A549 (cell line): ENCODE results near the gene KCNQ1. TPM values are rescaled to one million over a fixed set of nuclear protein-coding genes. Genes with fewer than 3 reads are reported as not detected.

Source experiments
- ATAC-seq, 2 experiments: fragments of 200-7000 bp in 1 of 2; fragments of >200 bp in 1 of 2; cut with Nextera tagmentation in 1 of 2; cut with Tn5 transposase in 1 of 2; 3 replicates each; pipeline versions ENCODE4 v1.8.0 to v1.9.1; 2018 to 2020; ENCODE audit warnings: mild to moderate bottlenecking in 1 of 2, moderate library complexity in 1 of 2
- CTCF ChIA-PET: fragments of 300-600 bp; sonication (Branson Sonifier 250); formaldehyde crosslinking; extraction: SDS; loops from one replicate; lab custom pipeline; 2021; ENCODE audit warnings: antibody characterized with exemption, inconsistent platforms; lab: Yijun Ruan, JAX
- POLR2A ChIA-PET: fragments of 350-600 bp; formaldehyde crosslinking; extraction: SDS; loops from one replicate; lab custom pipeline; 2021; ENCODE audit warnings: antibody characterized with exemption, inconsistent platforms; lab: Yijun Ruan, JAX
- DNase-seq, 2 experiments: peaks; one replicate each; pipeline versions ENCODE4 v3.0.0 to v3.0.0-alpha.2; 2011 to 2016; ENCODE audit warnings: low read depth in 1 of 2, low spot score in 1 of 2
- FAIRE-seq: peaks from 2 replicates; lab custom pipeline; 2011; peaks lifted over from hg19 to GRCh38; lab: Jason Lieb, UNC
- H3K27ac ChIP-seq, 2 experiments: fragments of >200 bp; sonication (Bioruptor Twin); formaldehyde crosslinking; 3 replicates each; pipeline ENCODE4 v1.5.1; 2016 to 2017
- H3K4me1 ChIP-seq: fragments of >200 bp; sonication (Bioruptor Twin); formaldehyde crosslinking; 3 replicates; pipeline ENCODE4 v1.6.1; 2016
- H3K4me2 ChIP-seq: fragments of >200 bp; sonication (Bioruptor Twin); formaldehyde crosslinking; 3 replicates; pipeline ENCODE4 v1.6.1; 2016
- H3K4me3 ChIP-seq: fragments of >200 bp; sonication (Bioruptor Twin); formaldehyde crosslinking; 3 replicates; pipeline ENCODE4 v1.5.1; 2016
- H3K9me3 ChIP-seq: fragments of >200 bp; sonication (Bioruptor Twin); formaldehyde crosslinking; 3 replicates; pipeline ENCODE4 v1.6.1; 2016
- BHLHE40 ChIP-seq: IDR thresholded peaks from 2 replicates; pipeline ENCODE4 v1.6.1; 2012; ENCODE audit warnings: low read depth, low read length, inconsistent platforms
- CBX2 ChIP-seq: fragments of 200-600 bp; sonication (generic); IDR thresholded peaks from 2 replicates; pipeline ENCODE4 v1.6.1; 2016; ENCODE audit warnings: low read depth, mild to moderate bottlenecking, borderline replicate concordance
- CEBPB ChIP-seq, 2 experiments: fragments of >200 bp in 1 of 2; sonication (Bioruptor Twin) in 1 of 2; formaldehyde crosslinking in 1 of 2; IDR thresholded peaks; 2 replicates each; pipeline ENCODE4 v1.6.1; 2012 to 2016
- CHD2 ChIP-seq: fragments of 150-350 bp; IDR thresholded peaks from 2 replicates; pipeline ENCODE4 v1.6.1; 2014; ENCODE audit warnings: low read length; ENCODE audit not compliant: partially characterized antibody
- CHD4 ChIP-seq: fragments of 200-600 bp; sonication (generic); IDR thresholded peaks from 2 replicates; pipeline ENCODE4 v1.6.1; 2016; ENCODE audit warnings: antibody characterized with exemption, mild to moderate bottlenecking, borderline replicate concordance
- EP300 ChIP-seq, 2 experiments: fragments of >200 bp; sonication (Bioruptor Twin); formaldehyde crosslinking; IDR thresholded peaks; 2 replicates in 1 of 2; 3 replicates in 1 of 2; pipeline ENCODE4 v1.6.1; 2016 to 2017
- ESRRA ChIP-seq: fragments of 150-350 bp; IDR thresholded peaks from 2 replicates; pipeline ENCODE4 v1.6.1; 2014; ENCODE audit warnings: mild to moderate bottlenecking, low read length, borderline replicate concordance
- FOSB ChIP-seq: fragments of 250-450 bp; sonication (Bioruptor Pico); IDR thresholded peaks from 2 replicates; pipeline ENCODE4 v1.5.0; 2020; ENCODE audit warnings: mild to moderate bottlenecking, moderate library complexity
- FOSL2 ChIP-seq, 2 experiments: fragments of 450-650 bp in 1 of 2; fragments of >200 bp in 1 of 2; sonication (Bioruptor Twin) in 1 of 2; formaldehyde crosslinking; IDR thresholded peaks; 2 replicates each; pipeline versions ENCODE4 v1.5.0 to v1.6.1; 2016 to 2020; ENCODE audit warnings: mild to moderate bottlenecking in 1 of 2, moderate library complexity in 1 of 2
- FOXS1 ChIP-seq: fragments of 250-450 bp; sonication (Bioruptor Pico); IDR thresholded peaks from 2 replicates; pipeline ENCODE4 v1.5.0; 2020; ENCODE audit warnings: mild to moderate bottlenecking, moderate library complexity
- GATA3 ChIP-seq: IDR thresholded peaks from 2 replicates; pipeline ENCODE4 v1.6.1; 2012; ENCODE audit warnings: borderline replicate concordance
- HDAC2 ChIP-seq: fragments of 200-600 bp; sonication (generic); IDR thresholded peaks from 2 replicates; pipeline ENCODE4 v1.6.1; 2016
- HOXB13 ChIP-seq: fragments of 250-450 bp; sonication (Bioruptor Pico); IDR thresholded peaks from 2 replicates; pipeline ENCODE4 v1.5.0; 2020; ENCODE audit warnings: low read depth, mild to moderate bottlenecking, moderate library complexity
- JUN ChIP-seq, 2 experiments: fragments of >200 bp; sonication (Bioruptor Twin); formaldehyde crosslinking; IDR thresholded peaks; 2 replicates in 1 of 2; 3 replicates in 1 of 2; pipeline ENCODE4 v1.6.1; 2016 to 2017
- NR3C1 ChIP-seq: fragments of >200 bp; sonication (Bioruptor Twin); formaldehyde crosslinking; IDR thresholded peaks from 3 replicates; pipeline ENCODE4 v1.6.1; 2017
- POLR2A ChIP-seq: IDR thresholded peaks from 2 replicates; pipeline ENCODE4 v1.6.1; 2012; ENCODE audit warnings: mild to moderate bottlenecking, low read length
- RCOR1 ChIP-seq: fragments of 150-350 bp; IDR thresholded peaks from 2 replicates; pipeline ENCODE4 v1.6.1; 2014; ENCODE audit warnings: antibody characterized with exemption, low read length, low read depth
- RNF2 ChIP-seq: fragments of 200-600 bp; sonication (generic); IDR thresholded peaks from 2 replicates; pipeline ENCODE4 v1.6.1; 2016; ENCODE audit warnings: low read depth, mild to moderate bottlenecking, antibody characterized with exemption, moderate library complexity, borderline replicate concordance
- SMC3 ChIP-seq: fragments of >200 bp; sonication (Bioruptor Twin); formaldehyde crosslinking; IDR thresholded peaks from 3 replicates; pipeline ENCODE4 v1.6.1; 2018; ENCODE audit warnings: inconsistent platforms
- TFCP2L1 ChIP-seq: fragments of 250-450 bp; sonication (Bioruptor Pico); IDR thresholded peaks from 2 replicates; pipeline ENCODE4 v1.5.0; 2021; ENCODE audit warnings: mild to moderate bottlenecking
- TP53 ChIP-seq: fragments of 250-450 bp; sonication (Bioruptor Pico); IDR thresholded peaks from 2 replicates; pipeline ENCODE4 v1.5.0; 2021; ENCODE audit warnings: mild to moderate bottlenecking, moderate library complexity
- ZNF302 ChIP-seq: fragments of 250-450 bp; sonication (Bioruptor Pico); IDR thresholded peaks from 2 replicates; pipeline ENCODE4 v1.9.0; 2021; ENCODE audit warnings: inconsistent platforms, mild to moderate bottlenecking, moderate library complexity
- ZSCAN20 ChIP-seq: fragments of 250-450 bp; sonication (Bioruptor Pico); IDR thresholded peaks from 2 replicates; pipeline ENCODE4 v1.8.0; 2022; ENCODE audit warnings: mild to moderate bottlenecking, moderate library complexity
- WGBS: methylation state at CpG from one replicate; pipeline ENCODE4 v1.1.6; 2017; ENCODE audit errors: missing lambda C conversion rate; 5-methylcytosine and 5-hydroxymethylcytosine counted together
- polyA plus RNA-seq, 4 experiments: library from polyadenylated mRNA; depleted of rRNA in 3 of 4; stranded (reverse); fragments of >200 nt; fragmentation: RNase III in 1 of 4; extraction: RNeasy Plus Mini Kit Qiagen cat#74134 plus additional on column Dnase treatment in 1 of 4; gene quantifications; 2 replicates in 3 of 4; 3 replicates in 1 of 4; pipeline ENCODE4 v1.2.3, GENCODE V29; 2011 to 2017
- TF ChIP-seq, protein P1 (sequence below): fragments of >200 bp; sonication (Bioruptor Twin); formaldehyde crosslinking; IDR thresholded peaks from 3 replicates; pipeline ENCODE4 v1.6.1; 2016

KCNQ1 gene
- polyA plus RNA-seq, 2 of the 4 experiments (the other 2 are of a cell fraction): 0.14 to 0.17 TPM

DNA sequence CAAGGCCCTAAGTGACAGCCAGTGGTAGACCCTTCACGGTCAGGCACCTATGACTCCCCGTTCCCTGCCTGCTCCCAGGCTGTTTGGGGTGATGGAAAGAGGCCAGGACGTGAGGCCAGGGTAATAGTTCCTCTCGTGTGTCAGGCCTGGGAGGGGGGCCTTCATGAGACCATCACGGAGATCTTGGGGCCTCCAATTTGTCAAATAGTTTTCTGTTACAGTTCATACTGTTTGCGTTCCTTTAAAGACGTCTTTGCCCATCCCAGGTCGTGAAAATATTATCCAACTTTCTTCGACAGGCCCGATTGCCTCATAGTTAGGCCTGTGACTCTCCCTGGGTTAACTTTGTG, 317.2 kb downstream of the KCNQ1 start:
- H3K4me3 ChIP-seq: no peak overlapping the region
- H3K27ac ChIP-seq: no peak overlapping the region
- H3K4me1 ChIP-seq: no peaks in the 10 kb centered on the region
- ChIA-PET POLR2A (no interaction called here), CTCF (no interaction called here)
- FAIRE-seq (no peak), ATAC-seq (no peak; a peak in 1 of 6 replicates), DNase-seq (no peak)
- 70% methylated on average over 10 of the region's 10 CpGs for WGBS
- no peak overlapping the region for H3K4me2 ChIP-seq
- TF ChIP-seq TFCP2L1 (CRISPR knock-in tag): no peak
- no peak for TF ChIP-seq ESRRA
- no peak for TF ChIP-seq CHD4
- TF ChIP-seq RNF2: no peak
- TF ChIP-seq SMC3: no peak
- TF ChIP-seq EP300 (IDR thresholded peaks at IDR 0.05): no peak
- TF ChIP-seq ZSCAN20 (CRISPR knock-in tag): no peak
- TF ChIP-seq, all 56 proteins: peak for 0
- H3K9me3 ChIP-seq: no peaks in the 10 kb centered on the region

DNA sequence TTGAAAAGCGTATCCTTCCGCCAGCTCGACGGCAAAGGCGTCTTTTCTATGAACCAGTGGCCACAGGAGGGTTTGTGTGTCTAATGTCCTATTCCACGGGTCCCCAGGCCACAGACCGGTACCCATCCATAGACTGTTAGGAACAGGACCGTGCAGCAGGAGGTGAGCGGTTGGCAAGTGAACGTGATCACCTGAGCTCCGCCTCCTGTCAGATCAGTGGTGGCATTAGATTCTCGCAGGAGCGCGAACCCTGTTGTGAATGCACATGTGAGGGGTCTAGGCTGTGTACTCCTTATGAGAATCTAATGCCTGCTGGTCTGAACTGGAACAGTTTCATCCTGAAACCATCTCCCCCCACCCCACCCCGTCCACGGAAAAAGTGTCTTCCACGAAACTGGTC, 317.6 kb downstream of the KCNQ1 start:
- Histone ChIP-seq H3K9me3 (no peaks in the 10 kb centered on the region), H3K27ac (no peak overlapping the region)
- no peak for ATAC-seq
- TF ChIP-seq FOXS1 (CRISPR knock-in tag): no peak
- no peak for TF ChIP-seq EP300 (IDR thresholded peaks at IDR 0.05)
- TF ChIP-seq, all 56 proteins: peak for 0
- 79% methylated on average over 16 of the region's 17 CpGs for WGBS
- FAIRE-seq (no peak), DNase-seq (no peak)
- POLR2A ChIA-PET: no interaction called here
- no peaks in the 10 kb centered on the region for H3K4me1 ChIP-seq
- CTCF ChIA-PET: no interaction called here
- H3K4me2 ChIP-seq: no peak overlapping the region
- no peak overlapping the region for H3K4me3 ChIP-seq

DNA sequence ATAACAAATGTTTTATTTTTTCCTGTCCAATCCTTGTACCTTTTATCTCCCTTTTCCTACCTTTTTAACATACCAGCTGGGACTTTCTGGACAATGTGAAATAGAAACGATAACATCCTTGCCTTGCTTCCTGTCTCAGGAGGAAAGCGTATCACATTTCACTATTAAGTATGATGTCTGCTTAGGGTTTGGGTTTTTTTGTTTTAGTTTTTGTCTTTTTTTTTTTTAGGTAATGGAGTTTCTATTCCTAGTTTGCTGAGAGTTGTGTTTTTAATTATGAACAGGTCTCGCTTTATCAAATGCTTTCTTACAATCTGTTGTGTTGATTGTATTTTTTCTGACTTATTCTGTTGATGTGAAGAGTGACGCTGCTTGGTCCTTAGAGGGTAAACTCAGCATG, 319.2 kb downstream of the KCNQ1 start:
- 75% methylated on average over 4 of the region's 4 CpGs for WGBS
- ATAC-seq (no peak), DNase-seq (no peak), FAIRE-seq (no peak)
- TF ChIP-seq CBX2 (no peak), FOSL2 (IDR thresholded peaks at IDR 0.05) (no peak), FOSL2 (CRISPR knock-in tag; IDR thresholded peaks at IDR 0.05) (no peak), NR3C1 (no peak), TP53 (CRISPR knock-in tag) (no peak), EP300 (IDR thresholded peaks at IDR 0.05) (no peak), FOSB (CRISPR knock-in tag) (no peak), HOXB13 (CRISPR knock-in tag) (no peak), ZNF302 (CRISPR knock-in tag) (no peak), JUN (IDR thresholded peaks at IDR 0.05) (no peak), CHD4 (no peak), POLR2A (no peak), HDAC2 (no peak), GATA3 (no peak), BHLHE40 (no peak), RCOR1 (no peak), SMC3 (no peak), CEBPB (IDR thresholded peaks at IDR 0.05) (no peak), CHD2 (no peak)
- TF ChIP-seq, protein P1, sequence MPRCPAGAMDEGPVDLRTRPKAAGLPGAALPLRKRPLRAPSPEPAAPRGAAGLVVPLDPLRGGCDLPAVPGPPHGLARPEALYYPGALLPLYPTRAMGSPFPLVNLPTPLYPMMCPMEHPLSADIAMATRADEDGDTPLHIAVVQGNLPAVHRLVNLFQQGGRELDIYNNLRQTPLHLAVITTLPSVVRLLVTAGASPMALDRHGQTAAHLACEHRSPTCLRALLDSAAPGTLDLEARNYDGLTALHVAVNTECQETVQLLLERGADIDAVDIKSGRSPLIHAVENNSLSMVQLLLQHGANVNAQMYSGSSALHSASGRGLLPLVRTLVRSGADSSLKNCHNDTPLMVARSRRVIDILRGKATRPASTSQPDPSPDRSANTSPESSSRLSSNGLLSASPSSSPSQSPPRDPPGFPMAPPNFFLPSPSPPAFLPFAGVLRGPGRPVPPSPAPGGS: no peak
- H3K4me2 ChIP-seq: no peak overlapping the region
- H3K27ac ChIP-seq: no peak overlapping the region
- H3K4me3 ChIP-seq: no peak overlapping the region
- H3K9me3 ChIP-seq: no peaks in the 10 kb centered on the region
- ChIA-PET CTCF (no interaction called here), POLR2A (no interaction called here)
- H3K4me1 ChIP-seq: peaks cover 4% of the 10 kb centered on the region; the same call in 1 of the 3 replicates
